GM12892 (cell line): ENCODE data around the gene DOCK8.

Source experiments
- POLR2A ChIP-seq: IDR thresholded peaks from 2 replicates; pipeline ENCODE4 v1.6.1; 2011; ENCODE audit warnings: low read depth, low read length, control low read depth
- POLR2AphosphoS5 ChIP-seq: IDR thresholded peaks from 2 replicates; pipeline ENCODE4 v1.6.1; 2011; ENCODE audit warnings: low read depth, low read length, control low read depth
- TAF1 ChIP-seq: IDR thresholded peaks from 2 replicates; pipeline ENCODE4 v1.6.1; 2011; ENCODE audit warnings: low read depth, mild to moderate bottlenecking, control low read depth, low read length, borderline replicate concordance

GRCh38 chr9:472479-473075 lies 257.9 kb downstream of the DOCK8 start:
- TF ChIP-seq POLR2A: no peak
- no peak for TF ChIP-seq POLR2AphosphoS5
- TF ChIP-seq TAF1: no peak
